ENCODE data around the gene APBB1IP.

The APBB1IP gene

GRCh38 chr10:26509307-26509706, 71.2 kb downstream of the APBB1IP start:
- no peak for DNase-seq

GRCh38 chr10:26513101-26513500, 75.0 kb downstream of the APBB1IP start:
- DNase-seq: no peak

GRCh38 chr10:26516540-26517101, 78.5 kb downstream of the APBB1IP start:
- DNase-seq: no peak

- DNase-seq: no peak
These were observed 79.2 kb downstream of the APBB1IP start for GRCh38 chr10:26517141-26517867.

- DNase-seq: no peak
These were observed 81.7 kb downstream of the APBB1IP start for GRCh38 chr10:26519803-26520202.

- no peak for DNase-seq
These were observed 82.4 kb downstream of the APBB1IP start for GRCh38 chr10:26520575-26520974.

- no peak for DNase-seq
These were observed 86.2 kb downstream of the APBB1IP start for GRCh38 chr10:26524161-26524896.

- no peak for DNase-seq
These were observed 87.4 kb downstream of the APBB1IP start for GRCh38 chr10:26525586-26525985.

GRCh38 chr10:26527018-26527417, 88.9 kb downstream of the APBB1IP start:
- DNase-seq: no peak

GRCh38 chr10:26528048-26528447, 89.9 kb downstream of the APBB1IP start:
- no peak for DNase-seq

GRCh38 chr10:26528715-26529393, 90.7 kb downstream of the APBB1IP start:
- no peak for DNase-seq

- DNase-seq: no peak
These were observed 96.2 kb downstream of the APBB1IP start for GRCh38 chr10:26534384-26534783.

GRCh38 chr10:26540601-26541000, 102.5 kb downstream of the APBB1IP start:
- DNase-seq: no peak

- DNase-seq: no peak
These were observed 105.6 kb downstream of the APBB1IP start for GRCh38 chr10:26543567-26544306.

- DNase-seq: no peak
These were observed 106.8 kb downstream of the APBB1IP start for GRCh38 chr10:26544932-26545331.

- no peak for DNase-seq
These were observed 112.8 kb downstream of the APBB1IP start for GRCh38 chr10:26550774-26551526.

GRCh38 chr10:26554246-26554645, 116.1 kb downstream of the APBB1IP start:
- no peak for DNase-seq

GRCh38 chr10:26555719-26556368, 117.7 kb downstream of the APBB1IP start:
- DNase-seq: no peak

- no peak for DNase-seq
These were observed 118.9 kb downstream of the APBB1IP start for GRCh38 chr10:26556748-26557640.

GRCh38 chr10:26557641-26558014, 119.5 kb downstream of the APBB1IP start:
- DNase-seq: no peak
